ENCODE data around the gene ZNRF3.
"Not testable (repeated sequence)": the region's sequence is repeated elsewhere in the genome, so short reads cannot be mapped to it uniquely, and the experiment has no call there.

DNA sequence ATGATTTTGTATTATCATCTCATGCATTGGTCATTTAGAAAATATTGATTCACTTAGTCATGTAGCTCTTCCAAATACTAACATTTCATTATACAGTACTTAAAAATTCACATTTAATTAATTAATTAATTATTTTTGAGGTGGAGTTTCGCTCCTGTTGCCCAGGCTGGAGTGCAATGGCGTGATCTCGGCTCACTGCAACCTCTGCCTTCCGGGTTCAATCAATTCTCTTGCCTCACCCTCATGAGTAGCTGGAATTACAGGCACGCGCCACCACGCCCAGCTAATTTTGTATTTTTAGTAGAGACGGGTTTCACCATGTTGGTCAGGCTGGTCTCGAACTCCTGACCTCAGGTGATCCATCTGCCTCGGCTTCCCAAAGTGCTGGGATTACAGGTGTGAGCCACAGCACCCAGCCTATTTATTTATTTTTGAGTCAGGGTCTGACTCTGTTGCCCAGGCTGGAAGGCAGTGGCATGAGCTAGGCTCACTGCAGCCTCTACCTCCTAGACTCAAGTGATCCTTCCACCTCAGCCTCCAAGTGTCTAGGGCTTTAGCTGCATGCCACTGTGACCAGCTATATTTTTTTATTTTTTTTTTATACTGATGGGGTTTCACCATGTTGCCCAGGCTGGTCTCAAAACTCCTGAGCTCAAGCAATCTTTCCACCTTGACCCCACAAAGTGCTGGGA is 65.6 kb downstream of the ZNRF3 start:
- not testable (repeated sequence) for TF ChIP-seq CREB5 (CRISPR knock-in tag; IDR thresholded peaks at IDR 0.05; ENCODE audit: low read depth); PPARA (CRISPR knock-in tag; IDR thresholded peaks at IDR 0.05; ENCODE audit: borderline replicate concordance); OSR1 (CRISPR knock-in tag; IDR thresholded peaks at IDR 0.05); TCF4 (CRISPR knock-in tag; IDR thresholded peaks at IDR 0.05; ENCODE audit: borderline replicate concordance); BACH2 (CRISPR knock-in tag; IDR thresholded peaks at IDR 0.05; ENCODE audit: borderline replicate concordance); ZNF70 (CRISPR knock-in tag; IDR thresholded peaks at IDR 0.05); GLIS3 (CRISPR knock-in tag; IDR thresholded peaks at IDR 0.05); ISL1 (CRISPR knock-in tag; IDR thresholded peaks at IDR 0.05)

Data from SK-N-SH treated with all-trans-retinoic acid at 6 μM for 48 hours (cell line).